Peyer's patch (tissue), 4 donors: ENCODE measurements around the gene CSF3R.

Experiments used
- POLR2A ChIP-seq, 2 donors: fragments of 450-650 bp; IDR thresholded peaks; one replicate each; pipeline ENCODE4 v1.5.1; 2017; ENCODE audit warnings: antibody characterized with exemption in 2 of 2, mild to moderate bottlenecking in 2 of 2, moderate library complexity in 2 of 2
- TF ChIP-seq, protein P1 (sequence below), 6 experiments: fragments of 450-650 bp in 4 of 6; fragments of 200-600 bp in 2 of 6; sonication (generic) in 1 of 6; IDR thresholded peaks; one replicate each; pipeline ENCODE4 v1.5.1; 2017 to 2019; ENCODE audit warnings: antibody characterized with exemption in 6 of 6, mild to moderate bottlenecking in 3 of 6, moderate library complexity in 1 of 6

DNA sequence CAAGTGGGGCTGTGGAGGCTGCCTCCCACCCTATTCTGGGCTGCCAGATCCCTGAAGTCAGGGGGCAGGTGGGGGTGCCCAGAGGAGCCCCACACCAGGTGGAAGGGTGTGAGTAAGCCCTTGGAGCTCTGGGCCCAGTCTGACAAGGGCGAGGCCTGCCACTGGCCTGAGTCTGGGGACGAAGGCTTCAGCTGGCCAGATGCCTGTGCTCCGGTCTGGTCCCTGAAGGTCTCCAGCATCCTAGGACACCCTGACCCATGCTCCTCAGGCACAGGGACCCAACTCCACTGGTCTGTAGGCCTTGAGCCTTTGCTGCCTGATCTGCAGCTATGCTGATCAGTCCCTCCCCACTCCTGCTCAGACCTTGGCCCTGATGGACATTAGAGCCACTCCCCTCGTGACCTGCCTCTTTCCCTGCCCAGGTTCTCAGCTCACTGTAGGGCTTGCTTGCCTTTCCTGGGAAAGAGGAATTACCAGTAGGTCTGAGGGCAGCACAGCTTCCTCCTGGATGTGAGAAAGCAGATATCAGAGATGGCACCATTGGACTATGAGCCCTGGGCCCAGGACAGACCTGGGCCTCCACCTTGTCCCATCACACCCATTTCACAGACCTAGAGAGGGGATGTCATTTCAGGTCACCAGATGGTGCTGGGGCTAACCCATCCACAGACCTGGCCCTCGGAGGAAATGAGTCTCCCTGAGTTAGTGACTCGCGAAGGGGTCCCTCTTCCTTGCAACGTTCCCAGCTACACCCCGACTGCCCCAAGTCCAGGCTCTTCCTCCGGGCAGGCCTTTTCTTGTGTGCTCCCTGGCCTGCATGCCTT is 32.8 kb upstream of the CSF3R start:
- TF ChIP-seq, protein P1, sequence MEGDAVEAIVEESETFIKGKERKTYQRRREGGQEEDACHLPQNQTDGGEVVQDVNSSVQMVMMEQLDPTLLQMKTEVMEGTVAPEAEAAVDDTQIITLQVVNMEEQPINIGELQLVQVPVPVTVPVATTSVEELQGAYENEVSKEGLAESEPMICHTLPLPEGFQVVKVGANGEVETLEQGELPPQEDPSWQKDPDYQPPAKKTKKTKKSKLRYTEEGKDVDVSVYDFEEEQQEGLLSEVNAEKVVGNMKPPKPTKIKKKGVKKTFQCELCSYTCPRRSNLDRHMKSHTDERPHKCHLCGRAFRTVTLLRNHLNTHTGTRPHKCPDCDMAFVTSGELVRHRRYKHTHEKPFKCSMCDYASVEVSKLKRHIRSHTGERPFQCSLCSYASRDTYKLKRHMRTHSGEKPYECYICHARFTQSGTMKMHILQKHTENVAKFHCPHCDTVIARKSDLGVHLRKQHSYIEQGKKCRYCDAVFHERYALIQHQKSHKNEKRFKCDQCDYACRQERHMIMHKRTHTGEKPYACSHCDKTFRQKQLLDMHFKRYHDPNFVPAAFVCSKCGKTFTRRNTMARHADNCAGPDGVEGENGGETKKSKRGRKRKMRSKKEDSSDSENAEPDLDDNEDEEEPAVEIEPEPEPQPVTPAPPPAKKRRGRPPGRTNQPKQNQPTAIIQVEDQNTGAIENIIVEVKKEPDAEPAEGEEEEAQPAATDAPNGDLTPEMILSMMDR (IDR thresholded peaks at IDR 0.05), result no peak
- TF ChIP-seq POLR2A (IDR thresholded peaks at IDR 0.05), result no peak
